ENCODE measurements around the gene CDH23.

DNA sequence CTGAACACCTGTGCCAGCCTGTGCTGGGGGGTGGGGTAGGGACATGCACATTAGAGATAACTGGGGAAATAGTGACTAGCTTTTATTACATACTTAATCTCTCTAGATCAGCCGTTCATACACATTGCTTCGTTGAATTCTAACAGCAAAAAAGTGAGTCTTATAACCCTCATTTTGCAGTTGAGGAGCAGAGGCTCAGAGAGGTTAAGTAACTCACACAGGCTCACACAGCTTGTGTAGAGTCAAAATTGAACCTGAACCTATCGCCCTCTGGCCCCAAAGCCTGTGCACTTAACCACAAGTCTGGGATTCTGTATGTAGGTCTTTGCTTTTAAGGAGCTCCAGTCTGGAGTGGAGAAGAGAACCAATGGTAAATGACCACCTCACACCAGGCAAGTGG lies 59.9 kb downstream of the CDH23 start:
- no peak for TF ChIP-seq POLR2A (IDR thresholded peaks at IDR 0.05)
- TF ChIP-seq, protein P1, sequence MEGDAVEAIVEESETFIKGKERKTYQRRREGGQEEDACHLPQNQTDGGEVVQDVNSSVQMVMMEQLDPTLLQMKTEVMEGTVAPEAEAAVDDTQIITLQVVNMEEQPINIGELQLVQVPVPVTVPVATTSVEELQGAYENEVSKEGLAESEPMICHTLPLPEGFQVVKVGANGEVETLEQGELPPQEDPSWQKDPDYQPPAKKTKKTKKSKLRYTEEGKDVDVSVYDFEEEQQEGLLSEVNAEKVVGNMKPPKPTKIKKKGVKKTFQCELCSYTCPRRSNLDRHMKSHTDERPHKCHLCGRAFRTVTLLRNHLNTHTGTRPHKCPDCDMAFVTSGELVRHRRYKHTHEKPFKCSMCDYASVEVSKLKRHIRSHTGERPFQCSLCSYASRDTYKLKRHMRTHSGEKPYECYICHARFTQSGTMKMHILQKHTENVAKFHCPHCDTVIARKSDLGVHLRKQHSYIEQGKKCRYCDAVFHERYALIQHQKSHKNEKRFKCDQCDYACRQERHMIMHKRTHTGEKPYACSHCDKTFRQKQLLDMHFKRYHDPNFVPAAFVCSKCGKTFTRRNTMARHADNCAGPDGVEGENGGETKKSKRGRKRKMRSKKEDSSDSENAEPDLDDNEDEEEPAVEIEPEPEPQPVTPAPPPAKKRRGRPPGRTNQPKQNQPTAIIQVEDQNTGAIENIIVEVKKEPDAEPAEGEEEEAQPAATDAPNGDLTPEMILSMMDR (IDR thresholded peaks at IDR 0.05 in 8 of 11, conservative IDR thresholded peaks at IDR 0.05 in 3 of 11), result no peak
